Rectal smooth muscle tissue (tissue), 1 donor: ENCODE measurements around the gene GAGE12J.
"Not testable (repeated sequence)": the region's sequence is repeated elsewhere in the genome, so short reads cannot be mapped to it uniquely, and the experiment has no call there.

ENCODE experiments used
- H3K27ac ChIP-seq: one replicate; pipeline ENCODE4 v1.7.0; 2013; ENCODE audit warnings: low read depth, low read length, inconsistent platforms
- H3K27me3 ChIP-seq: one replicate; pipeline ENCODE4 v1.7.0; 2013; ENCODE audit warnings: low read length; ENCODE audit not compliant: control insufficient read depth, insufficient read depth
- H3K36me3 ChIP-seq: one replicate; pipeline ENCODE4 v1.7.0; 2013; ENCODE audit warnings: low read length; ENCODE audit not compliant: control insufficient read depth, insufficient read depth
- H3K4me1 ChIP-seq: one replicate; pipeline ENCODE4 v1.7.0; 2013; ENCODE audit warnings: low read length; ENCODE audit not compliant: control insufficient read depth, insufficient read depth
- H3K4me3 ChIP-seq: one replicate; pipeline ENCODE4 v1.7.0; 2013; ENCODE audit warnings: low read length
- H3K9ac ChIP-seq: one replicate; pipeline ENCODE4 v1.7.0; 2013; ENCODE audit warnings: low read length

GAGE12J gene

GRCh38 chrX:49323735-49324134 lies 1.9 kb downstream of the GAGE12J start:
- H3K9ac ChIP-seq, H3K4me3 ChIP-seq, H3K4me1 ChIP-seq, H3K36me3 ChIP-seq, H3K27me3 ChIP-seq, H3K27ac ChIP-seq: not testable (repeated sequence)

GRCh38 chrX:49330421-49330820 lies 8.6 kb downstream of the GAGE12J start:
- not testable (repeated sequence) for H3K27ac ChIP-seq, H3K4me1 ChIP-seq, H3K4me3 ChIP-seq, H3K9ac ChIP-seq, H3K27me3 ChIP-seq, H3K36me3 ChIP-seq

- not testable (repeated sequence) for H3K9ac ChIP-seq, H3K27ac ChIP-seq, H3K36me3 ChIP-seq
Observed at GRCh38 chrX:49331282-49331681, 9.4 kb downstream of the GAGE12J start, which contains the start of gene GAGE13. GAGE13 (plus strand) TSS chrX:49331582; CDS start chrX:49332738, 1,156 bp downstream.

GRCh38 chrX:49331841-49332240 lies 10.0 kb downstream of the GAGE12J start:
- not testable (repeated sequence) for H3K36me3 ChIP-seq, H3K27ac ChIP-seq, H3K9ac ChIP-seq, H3K27me3 ChIP-seq, H3K4me1 ChIP-seq, H3K4me3 ChIP-seq

More at GRCh38 chrX:49331282-49331681, 9.4 kb downstream of the GAGE12J start, which contains the start of gene GAGE13:
- H3K27me3 ChIP-seq, H3K4me3 ChIP-seq, H3K4me1 ChIP-seq: not testable (repeated sequence)

- not testable (repeated sequence) for H3K27ac ChIP-seq, H3K9ac ChIP-seq, H3K4me3 ChIP-seq, H3K36me3 ChIP-seq, H3K27me3 ChIP-seq, H3K4me1 ChIP-seq
Observed at GRCh38 chrX:49341449-49341848, 19.6 kb downstream of the GAGE12J start.

- not testable (repeated sequence) for H3K4me1 ChIP-seq, H3K27me3 ChIP-seq, H3K36me3 ChIP-seq, H3K27ac ChIP-seq, H3K9ac ChIP-seq, H3K4me3 ChIP-seq
Observed at GRCh38 chrX:49344496-49345175, 22.8 kb downstream of the GAGE12J start.

GRCh38 chrX:49345402-49345801 lies 23.6 kb downstream of the GAGE12J start:
- not testable (repeated sequence) for H3K27me3 ChIP-seq, H3K4me1 ChIP-seq, H3K4me3 ChIP-seq, H3K9ac ChIP-seq, H3K27ac ChIP-seq, H3K36me3 ChIP-seq

- not testable (repeated sequence) for H3K4me3 ChIP-seq
Observed at GRCh38 chrX:49346150-49346549, 24.3 kb downstream of the GAGE12J start.

More at GRCh38 chrX:49346150-49346549, 24.3 kb downstream of the GAGE12J start:
- not testable (repeated sequence) for H3K4me1 ChIP-seq, H3K27ac ChIP-seq, H3K9ac ChIP-seq, H3K36me3 ChIP-seq, H3K27me3 ChIP-seq
